PC-9 (cell line): ENCODE data around the gene PIGC. TPM values are rescaled to one million over a fixed set of nuclear protein-coding genes. Genes with fewer than 3 reads are reported as not detected.

Experiments
- BruUV-seq: library from RNA; stranded (reverse); fragments of 400-500 nt; replicated peaks from 2 replicates; lab custom pipeline; 2021; lab: Mats Ljungman, UMichigan
- CTCF ChIA-PET: fragments of 300-600 bp; sonication (Branson Sonifier 250); formaldehyde crosslinking; loops from one replicate; lab custom pipeline; 2022; ENCODE audit warnings: antibody characterized with exemption; lab: Charles Lee
- POLR2A ChIA-PET: fragments of 300-600 bp; sonication (Branson Sonifier 250); formaldehyde crosslinking; loops from one replicate; lab custom pipeline; 2022; ENCODE audit warnings: antibody characterized with exemption; ENCODE audit not compliant: unreplicated experiment; lab: Charles Lee
- DNase-seq, 2 experiments: peaks; one replicate each; pipeline versions ENCODE4 v3.0.0 to v3.0.0-alpha.2; 2015 to 2022; ENCODE audit warnings: mixed read lengths in 1 of 2
- H2AFZ ChIP-seq: fragments of 200-600 bp; sonication (generic); 2 replicates; pipeline ENCODE4 v1.8.1; 2017; ENCODE audit warnings: antibody characterized with exemption
- H3F3A ChIP-seq: fragments of 200-600 bp; sonication (generic); 2 replicates; pipeline ENCODE4 v1.8.1; 2017; ENCODE audit warnings: antibody characterized with exemption, mild to moderate bottlenecking, low read depth; ENCODE audit not compliant: insufficient read depth
- H3K27ac ChIP-seq: fragments of 200-600 bp; sonication (generic); 2 replicates; pipeline ENCODE4 v1.6.1; 2016; ENCODE audit warnings: mixed run types
- H3K27me3 ChIP-seq: fragments of 200-600 bp; sonication (generic); 2 replicates; pipeline ENCODE4 v1.6.1; 2016; ENCODE audit warnings: low read depth, mixed run types; ENCODE audit not compliant: insufficient read depth
- H3K36me3 ChIP-seq: fragments of 200-600 bp; sonication (generic); 2 replicates; pipeline ENCODE4 v1.6.1; 2016; ENCODE audit warnings: low read depth, mixed run types
- H3K4me1 ChIP-seq: fragments of 200-600 bp; sonication (generic); replicated peaks from 2 replicates; pipeline ENCODE4 v1.6.1; 2016; ENCODE audit warnings: mixed run types; ENCODE audit not compliant: insufficient read depth
- H3K4me2 ChIP-seq: fragments of 200-600 bp; sonication (generic); 2 replicates; pipeline ENCODE4 v1.6.1; 2017; ENCODE audit warnings: mixed run types
- H3K4me3 ChIP-seq: fragments of 200-600 bp; sonication (generic); 2 replicates; pipeline ENCODE4 v1.6.1; 2016; ENCODE audit warnings: mixed run types
- H3K79me2 ChIP-seq: fragments of 200-600 bp; sonication (generic); 2 replicates; pipeline ENCODE4 v1.6.1; 2017; ENCODE audit warnings: low read depth, mixed run types
- H3K9me2 ChIP-seq: fragments of 200-600 bp; sonication (generic); 2 replicates; pipeline ENCODE4 v1.8.1; 2017; ENCODE audit warnings: mild to moderate bottlenecking; ENCODE audit not compliant: insufficient read depth
- H3K9me3 ChIP-seq: fragments of 200-600 bp; sonication (generic); 2 replicates; pipeline ENCODE4 v1.8.1; 2016; ENCODE audit warnings: low read depth; ENCODE audit not compliant: insufficient read depth
- H4K20me1 ChIP-seq: fragments of 200-600 bp; sonication (generic); 2 replicates; pipeline ENCODE4 v1.8.1; 2017; ENCODE audit not compliant: insufficient read depth
- CTCF ChIP-seq: fragments of 200-600 bp; sonication (generic); conservative IDR thresholded peaks from 2 replicates; pipeline ENCODE4 v1.6.1; 2017; ENCODE audit warnings: mixed run types, antibody characterized with exemption, mild to moderate bottlenecking, moderate library complexity
- EZH2 ChIP-seq: fragments of 200-600 bp; sonication (generic); IDR thresholded peaks from 2 replicates; pipeline ENCODE4 v1.8.0; 2017; ENCODE audit warnings: antibody characterized with exemption, low read depth
- intact Hi-C: fragments of 100-400 bp; cut with micrococcal nuclease; formaldehyde crosslinking; loops from one replicate; pipeline ENCODE4 v1.10.0; 2022; ENCODE audit not compliant: unreplicated experiment
- total RNA-seq: library from RNA; stranded (reverse); gene quantifications from 2 replicates; pipeline ENCODE4 v1.2.3, GENCODE V29; 2021

PIGC gene
- total RNA-seq, 1 experiment from 2014 or later, result 26.5 TPM

- BruUV-seq, result no TSS peak
- POLR2A ChIA-PET, result no interaction called here
- no peak for TF ChIP-seq EZH2
Measured at GRCh38 chr1:172473842-172474241, 30.0 kb upstream of the PIGC start.

GRCh38 chr1:172473302-172473701 lies 29.4 kb upstream of the PIGC start:
- Histone ChIP-seq H3K79me2 (no peaks in the 10 kb centered on the region), H3K4me3 (no peak overlapping the region), H3K4me1 (peaks cover 36% of the 10 kb centered on the region), H3K27me3 (no peaks in the 10 kb centered on the region), H3K36me3 (no peaks in the 10 kb centered on the region), H3K9me2 (0 out of 2 replicates have a peak, but pooled peaks cover 5% of the 10 kb centered on the region), H2AFZ (no peak overlapping the region), H3K9me3 (no peaks in the 10 kb centered on the region), H3K27ac (no peak overlapping the region), H4K20me1 (no peaks in the 10 kb centered on the region), H3F3A (peaks cover 2% of the 10 kb centered on the region), H3K4me2 (no peak overlapping the region)
- no peak for DNase-seq
- ChIA-PET POLR2A (no interaction called here), CTCF (no interaction called here)
- BruUV-seq, result no TSS peak
- no peak for TF ChIP-seq EZH2
- no peak for TF ChIP-seq CTCF
- intact Hi-C loops, result no loop called here

More at GRCh38 chr1:172473842-172474241, 30.0 kb upstream of the PIGC start:
- Histone ChIP-seq H3K36me3 (no peaks in the 10 kb centered on the region), H2AFZ (no peak overlapping the region), H3K9me3 (no peaks in the 10 kb centered on the region), H3K4me1 (peaks cover 36% of the 10 kb centered on the region), H3K27me3 (no peaks in the 10 kb centered on the region), H3K79me2 (no peaks in the 10 kb centered on the region), H3K4me3 (no peak overlapping the region), H3K27ac (no peak overlapping the region), H4K20me1 (no peaks in the 10 kb centered on the region), H3K4me2 (no peak overlapping the region), H3F3A (peaks cover 7% of the 10 kb centered on the region), H3K9me2 (0 out of 2 replicates have a peak, but pooled peaks cover 5% of the 10 kb centered on the region)
- DNase-seq, result no peak
- intact Hi-C loops, result no loop called here
- CTCF ChIA-PET, result no interaction called here

- Histone ChIP-seq H3K4me2 (no peak overlapping the region), H3K27me3 (no peaks in the 10 kb centered on the region), H3K36me3 (no peaks in the 10 kb centered on the region), H3K79me2 (no peaks in the 10 kb centered on the region), H3F3A (no peaks in the 10 kb centered on the region), H3K9me3 (no peaks in the 10 kb centered on the region), H3K27ac (no peak overlapping the region), H2AFZ (no peak overlapping the region), H3K9me2 (0 out of 2 replicates have a peak, but pooled peaks cover 5% of the 10 kb centered on the region), H4K20me1 (no peaks in the 10 kb centered on the region), H3K4me3 (no peak overlapping the region), H3K4me1 (peaks cover 33% of the 10 kb centered on the region)
- BruUV-seq, result no TSS peak
- TF ChIP-seq EZH2, result no peak
- no peak for DNase-seq
- intact Hi-C loops, result no loop called here
- CTCF ChIA-PET, result no interaction called here
- POLR2A ChIA-PET, result no interaction called here
Measured at GRCh38 chr1:172472495-172472894, 28.6 kb upstream of the PIGC start.

- H3K79me2 ChIP-seq, result no peaks in the 10 kb centered on the region
- 0 out of 2 replicates have a peak, but pooled peaks cover 5% of the 10 kb centered on the region for H3K9me2 ChIP-seq
- DNase-seq, result no peak
- BruUV-seq, result no TSS peak
- CTCF ChIA-PET, result no interaction called here
- no peaks in the 10 kb centered on the region for H4K20me1 ChIP-seq
- POLR2A ChIA-PET, result no interaction called here
- no peaks in the 10 kb centered on the region for H3K9me3 ChIP-seq
- no peaks in the 10 kb centered on the region for H3K27me3 ChIP-seq
- no peak overlapping the region for H3K27ac ChIP-seq
- TF ChIP-seq CTCF, result no peak
- TF ChIP-seq EZH2, result no peak
- H3F3A ChIP-seq, result no peaks in the 10 kb centered on the region
- H3K4me1 ChIP-seq, result peaks cover 35% of the 10 kb centered on the region
- no peak overlapping the region for H2AFZ ChIP-seq
- intact Hi-C loops, result no loop called here
- H3K4me3 ChIP-seq, result no peak overlapping the region
- H3K36me3 ChIP-seq, result no peaks in the 10 kb centered on the region
- no peak overlapping the region for H3K4me2 ChIP-seq
Measured at GRCh38 chr1:172471666-172472065, 27.8 kb upstream of the PIGC start.
